Immature natural killer cell (primary cell): ENCODE data around the gene CRTC2. TPM values are rescaled to one million over a fixed set of nuclear protein-coding genes. Genes with fewer than 3 reads are reported as not detected.
A peak's percentile ranks its signal among the peaks of the same experiment; 100 is the strongest.

ENCODE experiments used
- DNase-seq, 3 donors: peaks; one replicate each; pipeline ENCODE4 v3.0.0; 2022; ENCODE audit warnings: mixed read lengths in 1 of 3
- H3K27ac Mint-ChIP-seq, 6 donors: one replicate each; pipeline ENCODE4 v1.8.0; 2020; ENCODE audit warnings: mixed read lengths in 6 of 6, mild to moderate bottlenecking in 5 of 6, inconsistent platforms in 4 of 6, moderate library complexity in 3 of 6
- H3K27me3 Mint-ChIP-seq, 3 donors: one replicate each; pipeline ENCODE4 v1.8.0; 2020 to 2021; ENCODE audit warnings: low read depth in 3 of 3, mild to moderate bottlenecking in 3 of 3, mixed read lengths in 3 of 3, moderate library complexity in 3 of 3, inconsistent platforms in 1 of 3
- H3K36me3 Mint-ChIP-seq, 3 donors: one replicate each; pipeline ENCODE4 v1.8.0; 2020; ENCODE audit warnings: mixed read lengths in 3 of 3, inconsistent platforms in 2 of 3, mild to moderate bottlenecking in 2 of 3
- H3K4me1 Mint-ChIP-seq, 2 donors: one replicate each; pipeline ENCODE4 v1.8.0; 2020; ENCODE audit warnings: inconsistent platforms in 2 of 2, mild to moderate bottlenecking in 2 of 2, mixed read lengths in 2 of 2, moderate library complexity in 1 of 2
- H3K4me3 Mint-ChIP-seq, 5 donors: one replicate each; pipeline ENCODE4 v1.8.0; 2020; ENCODE audit warnings: mild to moderate bottlenecking in 5 of 5, mixed read lengths in 5 of 5, inconsistent platforms in 3 of 5, moderate library complexity in 3 of 5
- H3K9me3 Mint-ChIP-seq, 6 donors: one replicate each; pipeline ENCODE4 v1.8.0; 2020; ENCODE audit warnings: mild to moderate bottlenecking in 6 of 6, mixed read lengths in 6 of 6, inconsistent platforms in 4 of 6, moderate library complexity in 3 of 6
- polyA plus RNA-seq, 3 donors: library from polyadenylated mRNA; unstranded; fragments of 300-500 nt; fragmentation: Illumina TruSeq; gene quantifications; one replicate each; pipeline ENCODE4 v1.2.3, GENCODE V29; 2021

CRTC2 gene
- polyA plus RNA-seq, 3 donors from 2014 or later, result 13.0 to 31.2 (median 19.3) TPM

GRCh38 chr1:153939476-153939875, 18.9 kb downstream of the CRTC2 start:
- H3K27me3 Mint-ChIP-seq, result peaks cover 0 to 2% (median 1%) of the 10 kb centered on the region in 3 donors
- no peaks in the 10 kb centered on the region for H3K9me3 Mint-ChIP-seq
- no peak overlapping the region for H3K4me3 Mint-ChIP-seq
- H3K4me1 Mint-ChIP-seq, result peaks cover 42 to 54% of the 10 kb centered on the region in 2 donors
- H3K36me3 Mint-ChIP-seq, result peaks cover 14 to 66% (median 15%) of the 10 kb centered on the region in 3 donors
- no peak for DNase-seq
- peak overlapping the region in 3 of 6 donors; percentile 53 to 65 (median 62) for H3K27ac Mint-ChIP-seq

GRCh38 chr1:153938996-153939395, 19.4 kb downstream of the CRTC2 start:
- H3K27ac Mint-ChIP-seq, result peak overlapping the region in 4 of 6 donors; percentile 17 to 68 (median 58)
- peaks cover 37 to 49% of the 10 kb centered on the region in 2 donors for H3K4me1 Mint-ChIP-seq
- H3K9me3 Mint-ChIP-seq, result no peaks in the 10 kb centered on the region
- no peak for DNase-seq
- peaks cover 13 to 67% (median 17%) of the 10 kb centered on the region in 3 donors for H3K36me3 Mint-ChIP-seq
- H3K4me3 Mint-ChIP-seq, result no peak overlapping the region
- peaks cover 0 to 2% (median 0%) of the 10 kb centered on the region in 3 donors for H3K27me3 Mint-ChIP-seq

GRCh38 chr1:153937331-153937730, 21.1 kb downstream of the CRTC2 start:
- peaks cover 24 to 32% of the 10 kb centered on the region in 2 donors for H3K4me1 Mint-ChIP-seq
- no peak for DNase-seq
- H3K9me3 Mint-ChIP-seq, result no peaks in the 10 kb centered on the region
- peaks cover 0 to 2% (median 1%) of the 10 kb centered on the region in 3 donors for H3K27me3 Mint-ChIP-seq
- peaks cover 9 to 62% (median 13%) of the 10 kb centered on the region in 3 donors for H3K36me3 Mint-ChIP-seq
- H3K27ac Mint-ChIP-seq, result peak overlapping the region in 3 of 6 donors; percentile 30 to 51 (median 32)
- H3K4me3 Mint-ChIP-seq, result no peak overlapping the region

GRCh38 chr1:153936011-153936802, 22.2 kb downstream of the CRTC2 start:
- peaks cover 17 to 30% of the 10 kb centered on the region in 2 donors for H3K4me1 Mint-ChIP-seq
- H3K36me3 Mint-ChIP-seq, result peaks cover 9 to 57% (median 13%) of the 10 kb centered on the region in 3 donors
- DNase-seq, result no peak
- H3K9me3 Mint-ChIP-seq, result no peaks in the 10 kb centered on the region
- peaks cover 0 to 2% (median 1%) of the 10 kb centered on the region in 3 donors for H3K27me3 Mint-ChIP-seq
- peak overlapping the region in 1 of 5 donors; percentile 50 for H3K4me3 Mint-ChIP-seq
- peak overlapping the region in 5 of 6 donors; percentile 16 to 64 (median 30) for H3K27ac Mint-ChIP-seq

- no peaks in the 10 kb centered on the region for H3K9me3 Mint-ChIP-seq
- no peak for DNase-seq
- no peak overlapping the region for H3K4me3 Mint-ChIP-seq
- H3K27me3 Mint-ChIP-seq, result peaks cover 0 to 2% (median 1%) of the 10 kb centered on the region in 3 donors
- peak overlapping the region in 2 of 6 donors; percentile 40 to 53 for H3K27ac Mint-ChIP-seq
- H3K4me1 Mint-ChIP-seq, result peaks cover 16 to 21% of the 10 kb centered on the region in 2 donors
- peaks cover under 1 to 46% (median 8%) of the 10 kb centered on the region in 3 donors for H3K36me3 Mint-ChIP-seq
Observed at GRCh38 chr1:153934746-153935145, 23.7 kb downstream of the CRTC2 start.

- peaks cover 0 to 42% (median 8%) of the 10 kb centered on the region in 3 donors for H3K36me3 Mint-ChIP-seq
- no peak for DNase-seq
- peaks cover 11 to 15% of the 10 kb centered on the region in 2 donors for H3K4me1 Mint-ChIP-seq
- peaks cover 0 to 3% (median 2%) of the 10 kb centered on the region in 3 donors for H3K27me3 Mint-ChIP-seq
- H3K4me3 Mint-ChIP-seq, result no peak overlapping the region
- peak overlapping the region in 2 of 6 donors; percentile 40 to 62 for H3K27ac Mint-ChIP-seq
- no peaks in the 10 kb centered on the region for H3K9me3 Mint-ChIP-seq
Observed at GRCh38 chr1:153933955-153934354, 24.5 kb downstream of the CRTC2 start.

GRCh38 chr1:153933430-153933829, 25.0 kb downstream of the CRTC2 start:
- Mint-ChIP-seq H3K27ac (peak overlapping the region in 1 of 6 donors; percentile 40), H3K36me3 (peaks cover 0 to 39% (median 8%) of the 10 kb centered on the region in 3 donors), H3K27me3 (peaks cover 0 to 3% (median 2%) of the 10 kb centered on the region in 3 donors), H3K9me3 (no peaks in the 10 kb centered on the region), H3K4me1 (peaks cover 13 to 16% of the 10 kb centered on the region in 2 donors), H3K4me3 (no peak overlapping the region)
- DNase-seq, result no peak

GRCh38 chr1:153932156-153933131, 26.0 kb downstream of the CRTC2 start:
- no peak for DNase-seq
- peak overlapping the region in 1 of 6 donors; percentile 48 for H3K27ac Mint-ChIP-seq
- peaks cover 0 to 35% (median 8%) of the 10 kb centered on the region in 3 donors for H3K36me3 Mint-ChIP-seq

GRCh38 chr1:153929981-153930948, 28.1 kb downstream of the CRTC2 start:
- Mint-ChIP-seq H3K4me3 (no peak overlapping the region), H3K9me3 (no peaks in the 10 kb centered on the region), H3K27ac (peak overlapping the region in 2 of 6 donors; percentile 16 to 83), H3K4me1 (peaks cover 12 to 14% of the 10 kb centered on the region in 2 donors), H3K36me3 (peaks cover 0 to 17% (median 4%) of the 10 kb centered on the region in 3 donors), H3K27me3 (peaks cover 0 to 3% (median 0%) of the 10 kb centered on the region in 3 donors)
- DNase-seq, result no peak

More at GRCh38 chr1:153932156-153933131, 26.0 kb downstream of the CRTC2 start:
- Mint-ChIP-seq H3K27me3 (peaks cover 0 to 3% (median 2%) of the 10 kb centered on the region in 3 donors), H3K9me3 (no peaks in the 10 kb centered on the region), H3K4me3 (no peak overlapping the region), H3K4me1 (peaks cover 15 to 18% of the 10 kb centered on the region in 2 donors)

- Mint-ChIP-seq H3K27ac (peak overlapping the region in 4 of 6 donors; percentile 42 to 78 (median 48)), H3K36me3 (peaks cover 0 to 9% (median 2%) of the 10 kb centered on the region in 3 donors), H3K4me3 (no peak overlapping the region), H3K4me1 (peaks cover 12 to 14% of the 10 kb centered on the region in 2 donors), H3K27me3 (peaks cover 0 to 3% (median 1%) of the 10 kb centered on the region in 3 donors), H3K9me3 (no peaks in the 10 kb centered on the region)
- no peak for DNase-seq
Observed at GRCh38 chr1:153929426-153929825, 29.0 kb downstream of the CRTC2 start.

GRCh38 chr1:153928791-153929341, 29.5 kb downstream of the CRTC2 start:
- no peak overlapping the region for H3K4me3 Mint-ChIP-seq
- DNase-seq, result no peak

GRCh38 chr1:153928245-153928644, 30.2 kb downstream of the CRTC2 start:
- Mint-ChIP-seq H3K27me3 (peaks cover 7% of the 10 kb centered on the region in 3 donors), H3K9me3 (no peaks in the 10 kb centered on the region), H3K27ac (peak overlapping the region in 5 of 6 donors; percentile 8 to 71 (median 39)), H3K4me1 (peaks cover 21 to 22% of the 10 kb centered on the region in 2 donors), H3K4me3 (no peak overlapping the region), H3K36me3 (peaks cover 0 to 7% (median 0%) of the 10 kb centered on the region in 3 donors)
- DNase-seq, result no peak

More at GRCh38 chr1:153928791-153929341, 29.5 kb downstream of the CRTC2 start:
- Mint-ChIP-seq H3K9me3 (no peaks in the 10 kb centered on the region), H3K4me1 (peaks cover 14 to 16% of the 10 kb centered on the region in 2 donors), H3K27me3 (peaks cover under 1 to 5% (median 3%) of the 10 kb centered on the region in 3 donors), H3K27ac (peak overlapping the region; percentile 10 to 71 (median 44)), H3K36me3 (peaks cover 0 to 7% (median 0%) of the 10 kb centered on the region in 3 donors)
